T-helper 1 cell (primary cell): ENCODE results near the gene DCTN1.
"Not testable (repeated sequence)": the region's sequence is repeated elsewhere in the genome, so short reads cannot be mapped to it uniquely, and the experiment has no call there.

Experiments
- DNase-seq, 5 donors: peaks; one replicate each; pipeline ENCODE4 v3.0.0-alpha.2; 2012 to 2020
- total RNA-seq, 4 donors: gene quantifications; one replicate each; lab custom pipeline; 2026; lab: John Stamatoyannopoulos, UW

DCTN1 gene
- total RNA-seq = 90.6 to 149 (median 108) reads per million in 4 donors

DNA sequence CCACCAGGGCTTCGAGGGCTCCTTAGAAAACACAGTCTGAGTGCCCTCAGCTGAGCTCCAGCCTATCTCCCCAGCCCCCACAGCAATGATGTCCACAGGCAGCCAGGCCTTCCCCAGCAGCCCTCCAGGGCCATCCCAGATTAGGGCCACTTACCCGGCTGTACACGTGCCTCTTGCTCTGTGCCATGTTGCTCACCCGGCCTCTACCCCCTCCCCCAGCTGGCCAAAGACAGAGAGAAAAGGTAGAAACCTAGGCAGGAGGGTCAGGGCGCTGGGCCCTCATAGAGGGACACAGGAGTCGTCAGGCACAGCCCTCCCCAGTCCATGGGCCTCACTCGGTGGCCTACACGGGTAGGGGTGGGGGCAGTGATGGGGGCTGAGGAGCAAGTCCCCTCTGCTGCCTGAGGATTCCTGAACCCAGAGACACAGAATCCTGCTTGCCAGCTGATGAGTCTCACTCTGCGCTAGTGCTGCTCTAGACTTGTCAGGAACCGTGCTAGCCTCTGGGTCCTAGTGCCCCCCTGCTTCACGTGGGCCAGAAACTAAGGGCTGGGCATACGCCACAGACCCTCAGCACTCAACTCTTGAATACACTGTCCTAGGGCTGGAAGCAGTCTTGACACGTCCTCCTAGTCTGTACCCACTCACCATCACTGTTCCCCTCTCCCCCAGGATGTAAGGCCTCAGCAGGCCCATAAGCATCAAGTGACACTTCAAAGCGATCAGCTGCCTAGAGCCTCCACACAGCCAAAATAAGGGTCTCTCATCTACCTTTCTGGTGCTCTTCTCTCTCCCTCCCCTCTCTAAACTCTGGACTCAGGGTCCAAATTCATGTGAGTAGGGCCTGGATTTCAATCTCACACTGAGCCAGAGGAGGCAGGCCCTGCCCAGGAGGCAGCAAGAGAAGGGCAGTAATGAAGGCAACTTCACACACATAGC is at the start of gene DCTN1:
Gene DCTN1 (minus strand): TSS at position 461 of the 939 bp plus-strand sequence. CDS start 274 bp downstream, at position 187.
- DNase-seq = peak in 1 of 5 donors; percentile 7

DNA sequence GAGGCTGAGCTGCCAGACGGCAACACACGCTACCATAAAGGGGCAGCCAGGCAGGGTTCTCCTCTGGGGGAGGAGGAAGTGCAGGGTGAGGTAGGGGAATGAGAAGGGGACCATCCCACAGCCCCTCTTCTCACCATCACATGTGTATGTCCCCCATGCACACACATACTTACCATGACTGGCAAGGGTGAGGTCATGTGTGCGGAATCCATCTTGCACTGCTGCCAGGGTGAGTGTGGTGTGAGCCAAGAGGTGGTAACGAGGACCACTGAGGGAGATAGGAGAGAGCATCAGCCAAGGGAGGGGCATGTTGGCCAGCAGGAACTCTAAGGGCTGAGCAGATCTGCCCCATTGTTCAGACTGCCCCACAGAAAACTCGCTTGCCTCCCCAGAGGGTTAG is 48.6 kb upstream of the DCTN1 start:
- DNase-seq = no peak

DNA sequence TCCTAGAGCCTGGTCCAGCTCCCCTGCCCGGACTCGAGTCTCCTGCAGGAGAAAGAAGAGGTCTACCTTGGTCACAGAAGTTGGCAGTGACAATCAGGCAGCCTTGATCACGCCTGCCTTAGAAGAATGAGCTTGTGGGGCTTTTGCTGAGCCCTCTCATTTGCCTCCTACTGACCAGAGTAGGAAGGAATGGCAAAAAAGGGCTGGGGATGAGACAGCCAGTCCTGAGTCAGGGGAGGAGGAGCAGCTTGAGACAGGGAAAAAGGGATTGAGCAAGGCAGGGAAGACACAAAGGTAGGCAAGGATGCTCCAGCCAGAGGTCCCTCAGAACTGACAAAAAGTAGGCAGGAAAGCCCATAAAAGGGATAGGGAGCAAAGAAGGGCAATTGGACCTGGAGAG is 47.4 kb upstream of the DCTN1 start:
- DNase-seq = no peak

DNA sequence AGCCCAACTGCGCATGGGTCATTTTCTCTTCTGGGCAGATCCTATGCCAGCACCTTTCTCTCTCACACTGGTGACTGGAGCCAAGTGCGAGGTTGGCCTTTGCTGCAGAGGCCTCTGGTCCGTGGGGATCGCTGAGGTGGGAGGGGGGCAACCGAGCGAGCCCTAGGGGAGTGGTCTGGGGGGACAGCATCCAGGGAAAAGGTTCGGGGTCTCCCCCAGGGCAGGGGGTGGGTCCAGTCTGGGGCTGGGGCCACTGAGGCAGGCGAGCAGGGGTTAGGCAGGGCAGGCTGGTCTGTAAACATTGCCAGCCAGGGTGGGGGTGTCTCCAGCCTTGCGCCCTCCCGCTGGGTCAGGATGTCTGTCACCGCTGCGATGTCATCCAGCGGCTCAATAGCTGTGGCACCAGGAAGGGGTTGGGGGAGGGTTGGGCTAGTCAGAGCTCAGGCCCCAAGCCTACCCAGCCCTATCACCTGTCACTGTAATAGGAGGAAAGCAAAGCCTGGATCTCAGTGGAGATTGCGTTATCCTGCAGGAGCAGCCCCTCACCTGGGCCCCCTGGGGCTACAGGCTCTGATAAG is 46.2 kb upstream of the DCTN1 start:
- DNase-seq = no peak

DNA sequence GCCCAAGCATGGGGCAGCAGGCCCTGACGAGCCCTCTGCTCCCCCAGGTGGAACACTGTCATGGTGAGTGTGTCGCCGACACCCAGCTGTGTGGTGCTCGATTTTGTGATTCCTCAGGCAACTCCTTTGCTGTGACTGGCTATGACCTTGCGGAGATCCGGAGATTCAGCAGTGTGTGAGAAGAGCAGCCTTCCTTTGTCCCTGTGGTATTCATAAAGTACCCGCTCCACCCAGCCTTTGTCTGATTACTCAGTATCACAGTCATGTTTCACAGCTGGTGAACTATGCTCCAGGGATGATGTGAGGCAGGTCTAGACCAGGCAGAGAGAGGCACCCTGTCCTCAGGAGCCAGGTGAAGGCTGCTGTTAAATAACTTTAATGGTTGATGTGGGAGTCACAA is 45.4 kb upstream of the DCTN1 start:
- no peak for DNase-seq

DNA sequence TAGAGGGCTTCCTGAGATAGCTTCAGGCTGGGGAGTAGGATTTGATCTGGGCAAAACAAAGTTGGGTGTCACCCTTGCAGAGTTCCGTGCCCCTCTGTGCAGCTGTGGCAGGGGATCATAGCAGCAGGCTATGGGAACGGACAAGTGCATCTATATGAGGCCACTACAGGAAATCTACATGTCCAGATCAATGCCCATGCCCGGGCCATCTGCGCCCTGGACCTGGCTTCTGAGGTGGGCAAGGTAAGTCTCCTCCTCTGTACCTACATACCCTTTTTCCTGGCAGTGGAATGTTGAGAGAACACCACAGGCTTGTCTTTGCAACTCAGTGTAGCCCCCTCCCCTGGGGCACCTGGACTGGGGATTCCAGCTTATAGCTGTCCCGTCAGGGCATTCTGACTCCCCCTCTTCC is 44.9 kb upstream of the DCTN1 start:
- no peak for DNase-seq

DNA sequence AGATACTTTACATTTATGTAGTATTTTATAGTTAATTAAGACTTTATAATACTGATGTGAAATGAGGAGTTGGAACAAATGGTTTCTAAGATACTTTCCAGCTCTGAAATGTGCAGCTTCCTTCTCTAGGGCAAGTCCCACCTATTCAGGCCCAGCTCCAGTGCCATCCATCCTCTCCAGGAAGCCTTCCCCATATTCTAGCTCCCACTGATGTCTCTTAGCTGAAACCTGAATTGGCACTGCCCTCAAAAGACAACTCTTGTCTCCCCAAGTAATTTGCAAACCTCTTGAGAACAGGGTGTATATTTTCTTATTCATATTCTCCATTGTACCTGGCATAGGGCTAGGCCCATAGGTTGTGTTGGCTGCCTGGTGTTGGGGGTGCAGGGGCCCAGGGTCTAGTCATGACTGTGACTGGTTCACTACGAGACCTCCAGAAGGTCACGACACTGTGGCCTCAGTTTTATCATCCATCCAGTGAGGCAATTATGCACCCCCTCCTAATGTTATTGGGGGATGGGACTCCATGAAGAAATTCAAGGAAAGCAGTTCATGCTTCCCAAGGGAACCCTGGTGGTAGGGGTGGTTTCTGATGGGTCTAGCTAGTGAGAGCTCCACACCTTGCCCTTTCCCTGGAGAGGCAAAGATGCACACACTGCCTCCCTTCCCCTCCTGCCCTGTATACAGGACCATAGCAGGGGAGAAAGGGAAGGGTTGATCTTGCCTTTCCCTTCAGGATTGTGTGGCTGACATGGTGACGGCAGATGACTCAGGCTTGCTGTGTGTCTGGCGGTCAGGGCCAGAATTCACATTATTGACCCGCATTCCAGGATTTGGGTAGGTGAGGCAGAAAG is 44.3 kb upstream of the DCTN1 start:
- no peak for DNase-seq

DNA sequence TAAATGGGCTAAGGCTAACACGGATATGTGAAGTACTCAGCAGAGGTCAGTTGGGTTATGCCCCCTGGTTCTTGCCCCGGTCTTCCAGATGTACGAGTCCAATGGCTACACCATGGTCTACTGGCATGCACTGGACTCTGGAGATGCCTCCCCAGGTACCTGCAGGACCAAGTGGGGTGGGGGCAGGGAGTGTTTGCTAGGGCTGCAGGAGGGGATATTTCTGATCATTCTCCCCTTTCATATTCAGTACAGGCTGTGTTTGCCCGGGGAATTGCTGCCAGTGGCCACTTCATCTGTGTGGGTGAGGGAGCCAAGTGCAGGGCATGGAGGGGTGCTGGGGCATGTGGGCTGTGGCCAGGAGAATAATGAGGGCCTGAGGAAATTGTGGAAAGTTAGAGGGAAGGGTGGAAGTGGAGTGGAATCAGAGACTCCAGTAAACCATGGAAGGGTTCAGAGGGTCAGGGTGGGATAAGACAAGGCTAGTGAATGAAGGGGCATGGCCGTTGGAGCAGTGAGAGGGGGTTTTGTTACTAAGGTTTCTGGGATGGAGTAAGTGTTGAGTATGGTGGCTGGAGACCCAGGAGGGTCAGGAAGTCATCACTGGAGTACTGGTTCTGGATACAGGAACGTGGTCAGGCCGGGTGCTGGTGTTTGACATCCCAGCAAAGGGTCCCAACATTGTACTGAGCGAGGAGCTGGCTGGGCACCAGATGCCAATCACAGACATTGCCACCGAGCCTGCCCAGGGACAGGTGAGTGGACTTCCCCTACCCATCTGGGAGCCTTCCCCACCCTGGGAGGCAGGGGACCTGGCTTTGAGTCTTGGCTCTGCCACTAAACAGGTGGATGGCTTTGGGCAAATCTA is 43.4 kb upstream of the DCTN1 start:
- no peak for DNase-seq

DNA sequence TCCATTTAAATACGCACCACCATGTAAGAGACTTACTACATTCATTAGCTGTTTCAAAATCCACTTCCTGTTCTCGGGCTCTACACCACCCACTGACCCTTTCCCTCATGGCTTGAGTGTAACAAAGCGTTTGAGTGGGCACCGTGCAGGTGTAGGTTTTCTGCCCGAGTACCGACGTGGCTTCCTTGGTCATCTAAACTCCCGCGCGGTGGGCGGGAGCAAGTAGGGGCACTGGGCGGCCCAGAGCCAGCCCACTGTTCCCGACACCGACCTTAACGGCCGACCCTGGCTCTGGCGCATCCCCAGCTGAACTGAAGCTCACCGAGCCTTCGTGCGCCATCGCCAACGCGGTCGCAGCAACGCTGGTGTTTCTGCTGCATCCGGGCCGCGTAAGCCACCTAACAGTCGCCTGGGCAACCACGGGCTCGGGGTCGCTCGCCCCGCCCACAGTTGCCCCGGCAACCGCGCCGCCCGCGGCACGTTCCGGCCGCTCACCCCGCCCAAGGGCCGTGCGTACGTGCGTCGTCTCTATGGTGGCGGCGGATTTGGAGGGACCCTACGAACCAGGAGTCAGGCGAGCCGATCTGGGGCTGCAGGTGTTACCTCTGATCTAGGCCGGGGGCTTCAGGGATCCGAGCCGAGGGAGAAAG is 41.2 kb upstream of the DCTN1 start, which contains the start of the genes C2orf81 and WDR54:
Gene C2orf81 (minus strand): TSS at position 399 of the 650 bp plus-strand sequence. CDS start 59 bp downstream, at position 340.
Gene WDR54 (plus strand): TSS at position 510 of the 650 bp plus-strand sequence. CDS start 424 bp downstream, outside the sequence.
- DNase-seq = peak; percentile 81 to 96 (median 86)

DNA sequence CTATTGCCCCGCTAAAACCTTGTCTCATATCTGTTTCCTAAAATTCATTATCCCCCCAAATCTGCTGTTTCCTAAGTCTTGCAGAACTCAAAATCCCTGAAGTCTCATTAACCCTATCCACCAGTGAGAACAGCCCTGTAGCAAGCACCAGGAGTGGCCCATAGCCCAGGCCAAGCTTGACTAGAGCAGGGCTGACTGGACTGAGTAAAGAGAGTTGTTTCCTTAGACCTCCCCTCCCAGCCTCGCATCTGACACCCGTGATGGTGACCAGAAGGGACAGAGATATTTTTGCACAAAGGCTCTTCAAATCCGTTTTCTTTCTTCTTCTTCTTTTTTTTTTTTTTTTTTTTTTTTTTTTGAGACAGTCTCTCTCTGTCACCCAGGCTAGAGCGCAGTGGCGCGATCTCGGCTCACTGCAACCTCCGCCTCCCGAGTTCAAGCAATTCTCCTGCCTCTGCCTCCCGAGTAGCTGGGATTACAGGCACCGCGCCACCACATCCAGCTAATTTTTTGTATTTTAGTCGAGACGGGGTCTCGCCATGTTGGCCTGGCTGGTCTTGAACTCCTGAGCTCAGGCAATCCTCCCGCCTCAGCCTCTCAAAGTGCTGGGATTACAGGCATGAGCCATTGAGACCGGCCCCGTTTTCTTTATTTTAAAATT is 40.5 kb upstream of the DCTN1 start:
- not testable (repeated sequence) for DNase-seq

DNA sequence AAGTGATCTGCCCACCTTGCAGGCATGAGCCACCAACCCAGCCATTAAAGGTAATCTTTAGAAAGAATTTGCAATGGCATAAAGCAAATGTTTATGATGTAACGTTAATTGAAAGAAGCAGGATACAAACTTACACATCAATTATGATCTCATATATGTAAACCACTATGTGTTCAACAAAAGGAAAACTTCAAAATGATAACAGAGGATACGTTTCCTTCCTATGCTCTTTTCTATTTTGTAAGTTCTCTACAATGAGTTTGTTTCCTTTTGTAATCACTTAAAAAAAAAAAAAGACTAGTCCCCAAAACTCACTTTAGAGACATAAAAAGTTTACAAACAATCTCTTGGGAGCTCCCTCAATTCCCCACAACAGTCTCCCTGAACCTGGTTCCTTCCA is 39.9 kb upstream of the DCTN1 start:
- no peak for DNase-seq

DNA sequence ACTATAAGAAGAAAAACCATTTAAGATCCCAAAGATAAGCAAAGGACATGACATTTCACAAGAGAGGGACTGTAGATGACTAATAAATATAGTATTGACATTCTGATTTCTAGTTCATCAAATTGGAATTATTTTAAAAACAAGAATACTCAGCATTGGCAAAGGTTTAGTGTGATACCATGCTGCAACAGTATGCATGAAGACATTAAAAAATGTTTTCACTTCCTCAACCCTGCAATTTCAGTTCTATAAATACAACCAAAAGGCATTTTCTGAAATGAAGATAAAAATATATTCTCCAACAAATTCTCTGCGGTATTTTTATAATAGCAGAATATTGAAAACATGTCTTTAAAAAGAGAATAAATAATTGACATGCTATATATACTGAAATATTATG is 39.2 kb upstream of the DCTN1 start:
- DNase-seq = no peak

DNA sequence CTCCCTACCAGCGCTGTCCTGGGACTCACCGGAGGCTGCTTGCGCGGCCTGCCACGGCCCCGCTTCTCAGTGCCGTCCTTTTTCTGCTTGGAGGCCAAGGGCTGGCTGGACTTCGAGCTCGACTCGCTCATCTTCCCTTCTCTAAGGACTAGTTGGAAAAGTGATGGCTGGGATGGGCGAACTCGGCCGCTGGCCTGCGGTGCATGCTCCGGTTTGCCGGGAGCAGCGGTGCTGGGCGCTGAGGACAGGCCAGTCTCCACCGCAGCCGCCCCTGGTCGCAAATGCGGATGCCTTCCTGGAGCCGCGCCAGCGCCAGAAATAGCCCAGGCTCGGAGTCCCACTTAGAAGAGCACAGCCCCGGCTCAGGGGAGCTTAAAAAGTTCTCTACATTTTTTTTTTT is 38.2 kb upstream of the DCTN1 start:
- DNase-seq = no peak

DNA sequence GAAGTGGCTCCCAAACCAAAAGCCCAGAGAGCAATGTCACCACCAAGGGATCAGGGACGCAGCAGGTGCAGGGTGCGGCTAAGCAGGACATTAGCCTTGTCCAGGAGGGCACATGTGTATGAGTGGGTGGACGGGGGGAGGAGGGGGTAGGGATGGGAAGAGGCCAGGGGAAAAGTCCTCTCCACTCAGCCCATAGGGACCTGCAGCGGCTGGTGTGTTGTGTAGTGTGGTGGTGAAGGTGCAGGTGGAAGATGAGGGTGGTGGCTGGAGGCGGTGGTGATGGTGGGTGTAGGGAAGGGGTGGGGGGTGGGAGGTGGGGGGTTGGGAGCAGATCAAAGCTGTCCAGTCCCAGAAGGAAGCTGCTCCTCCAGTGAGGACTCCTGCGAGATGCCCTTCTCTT is 37.7 kb upstream of the DCTN1 start:
- no peak for DNase-seq

DNA sequence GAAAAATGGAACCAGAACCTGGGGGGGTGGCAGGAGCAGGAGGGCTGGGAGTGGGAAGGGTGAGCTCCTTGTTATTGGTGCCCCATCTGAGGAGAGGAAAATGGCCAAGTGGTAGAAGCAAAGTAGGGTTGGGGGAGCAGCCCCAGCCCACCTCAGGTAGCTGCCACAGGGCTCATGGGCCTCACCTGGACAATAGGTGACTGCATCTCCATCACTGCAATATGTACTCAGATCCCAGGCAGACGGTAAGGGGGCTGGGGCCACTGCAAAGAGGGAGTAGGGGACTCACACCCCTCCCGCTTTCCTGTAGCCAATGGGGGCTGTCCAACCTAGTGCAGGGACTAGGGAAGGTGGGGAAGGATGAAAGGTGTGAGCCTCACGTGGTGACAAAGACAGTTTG is 37.1 kb upstream of the DCTN1 start:
- DNase-seq = no peak

DNA sequence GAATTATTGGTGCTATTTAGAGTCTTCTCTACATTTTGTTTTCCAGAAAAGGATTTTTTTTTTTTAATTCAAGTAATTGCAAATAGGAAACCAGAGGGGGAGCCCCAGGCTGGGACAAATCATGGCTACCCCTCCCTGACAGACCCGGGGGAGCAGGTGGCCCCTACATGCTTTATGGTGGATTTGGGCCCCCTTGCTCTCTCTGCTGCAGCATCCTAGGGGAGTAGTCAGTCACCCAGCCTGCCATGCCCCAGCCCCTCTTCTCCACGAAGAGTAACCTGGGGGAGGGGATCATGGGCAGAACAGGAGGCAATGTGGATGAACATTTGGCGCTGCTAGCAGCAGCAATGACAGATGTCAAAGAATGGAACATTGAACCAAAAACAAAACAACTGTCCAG is 36.7 kb upstream of the DCTN1 start:
- DNase-seq = no peak

DNA sequence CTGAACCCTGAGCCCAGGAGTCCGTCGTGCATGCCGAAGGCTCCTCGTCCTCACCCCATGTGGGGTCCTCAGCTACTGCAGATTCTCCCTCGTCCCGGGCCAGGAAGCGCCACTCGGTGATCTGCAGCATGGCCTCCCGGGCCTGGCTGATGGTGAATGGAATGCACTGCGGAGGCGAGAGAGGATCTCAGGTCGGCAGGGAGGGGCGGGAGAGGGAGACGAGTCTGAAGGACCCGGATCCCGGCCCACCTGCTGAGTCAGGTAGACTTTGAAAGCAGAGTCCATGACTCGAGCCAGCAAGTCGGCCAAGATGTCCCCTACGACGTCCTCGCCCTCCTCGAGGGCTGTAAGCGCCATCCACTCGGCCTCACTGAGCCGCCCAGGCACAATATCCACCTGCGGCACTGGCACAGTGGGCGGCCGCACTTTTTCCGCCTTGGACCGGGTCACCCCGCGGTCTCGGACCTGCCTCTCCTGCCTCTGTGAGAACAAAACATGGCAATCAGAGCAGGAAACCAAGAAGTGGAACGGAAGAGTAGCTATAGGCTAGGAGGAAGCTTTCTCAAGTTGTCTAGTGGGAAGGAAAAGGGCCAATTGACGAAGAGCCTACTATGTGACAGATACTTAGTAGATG is 35.8 kb upstream of the DCTN1 start:
- DNase-seq = peak in 1 of 5 donors; percentile 17

DNA sequence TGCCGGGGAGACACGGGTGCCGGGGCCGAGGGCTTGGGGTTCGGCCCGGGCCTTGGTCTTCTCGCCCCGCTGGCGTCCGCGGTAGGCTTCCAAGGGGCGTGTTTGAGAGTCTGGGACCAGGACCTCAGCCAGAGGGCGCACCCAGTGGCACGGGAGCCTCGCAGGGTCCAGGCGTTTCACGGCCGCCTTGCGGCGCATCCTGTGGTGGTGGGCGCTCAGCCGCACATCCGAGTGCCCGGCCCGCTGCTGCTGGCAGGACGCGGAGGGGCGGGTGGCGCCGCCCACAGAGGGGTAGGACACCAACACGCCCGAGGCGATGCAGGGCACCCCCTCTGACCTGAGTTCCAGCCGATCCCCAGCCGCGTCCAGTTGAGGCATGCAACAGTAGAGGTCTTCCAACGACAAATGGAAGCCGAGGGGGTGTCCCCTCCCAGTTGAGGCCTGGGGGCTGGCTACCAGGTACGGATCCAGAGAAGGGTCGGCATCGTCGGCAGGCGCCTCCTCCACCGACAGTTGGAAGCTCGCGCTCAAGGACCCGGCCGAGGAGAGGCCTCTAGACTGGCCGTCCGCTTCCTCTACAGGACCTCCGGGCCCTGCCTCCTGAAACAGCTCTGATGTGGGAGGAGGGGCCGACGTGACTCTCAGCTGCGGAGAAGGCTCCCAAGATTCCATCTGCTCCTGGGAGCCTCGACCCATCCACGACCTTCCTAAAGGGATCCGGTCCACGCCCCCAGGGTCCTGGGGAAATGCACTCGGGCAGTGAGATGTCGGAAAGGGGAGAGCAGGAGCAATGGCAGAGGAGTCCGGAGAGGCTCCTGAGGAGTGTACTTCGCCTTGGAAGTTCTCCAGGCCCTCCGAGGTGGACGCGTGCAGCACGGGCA is 35.0 kb upstream of the DCTN1 start:
- peak in 2 of 5 donors; percentile 19 to 36 for DNase-seq

DNA sequence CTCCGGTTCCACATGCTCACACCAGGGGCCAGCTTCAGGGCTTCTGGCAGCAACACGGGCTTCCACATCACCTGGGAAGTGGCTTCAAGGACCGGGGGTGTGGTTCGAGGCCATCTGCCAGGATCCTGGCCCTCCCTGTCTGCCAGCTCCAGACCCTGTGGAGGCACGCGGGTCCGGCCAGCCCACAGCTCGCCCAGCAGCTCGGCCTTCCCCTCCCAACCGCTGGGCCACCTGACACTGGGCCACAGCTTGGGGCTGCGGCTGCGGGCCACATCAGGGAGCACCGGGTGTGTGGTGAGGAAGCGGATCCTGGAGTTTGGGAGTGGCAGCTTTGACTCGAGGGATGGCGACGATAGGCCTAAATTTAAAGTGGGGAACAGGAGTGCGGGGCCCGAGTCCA is 34.3 kb upstream of the DCTN1 start:
- DNase-seq = no peak
